SKM-1 (cell line): ENCODE measurements around the gene GP1BB.
"Not testable (repeated sequence)": the region's sequence is repeated elsewhere in the genome, so short reads cannot be mapped to it uniquely, and the experiment has no call there.

Experiments used
- DNase-seq: peaks from one replicate; lab custom pipeline; 2025; ENCODE audit not compliant: unreplicated experiment; lab: John Stamatoyannopoulos, UW

Gene GP1BB

DNA sequence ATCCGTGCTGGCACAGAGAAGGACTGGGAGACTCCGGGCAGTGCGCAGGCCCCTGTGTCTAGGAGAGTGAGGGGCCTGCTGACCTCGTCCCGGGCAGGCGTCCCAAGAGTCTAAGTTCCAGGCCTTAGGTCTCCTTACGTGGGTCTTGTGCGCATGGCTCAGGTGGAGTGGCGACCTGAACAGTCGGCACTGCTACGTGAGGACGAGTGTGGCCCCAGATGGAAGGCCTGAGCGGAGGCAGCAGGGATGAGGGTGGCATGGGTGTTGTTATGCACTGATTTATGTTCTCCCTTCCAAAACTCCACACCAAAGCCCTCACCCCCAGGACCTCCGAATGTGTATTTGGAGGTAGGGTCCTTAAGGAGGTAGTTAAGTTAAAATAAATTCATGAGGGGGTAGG lies 29.8 kb upstream of the GP1BB start:
- DNase-seq: no peak

DNA sequence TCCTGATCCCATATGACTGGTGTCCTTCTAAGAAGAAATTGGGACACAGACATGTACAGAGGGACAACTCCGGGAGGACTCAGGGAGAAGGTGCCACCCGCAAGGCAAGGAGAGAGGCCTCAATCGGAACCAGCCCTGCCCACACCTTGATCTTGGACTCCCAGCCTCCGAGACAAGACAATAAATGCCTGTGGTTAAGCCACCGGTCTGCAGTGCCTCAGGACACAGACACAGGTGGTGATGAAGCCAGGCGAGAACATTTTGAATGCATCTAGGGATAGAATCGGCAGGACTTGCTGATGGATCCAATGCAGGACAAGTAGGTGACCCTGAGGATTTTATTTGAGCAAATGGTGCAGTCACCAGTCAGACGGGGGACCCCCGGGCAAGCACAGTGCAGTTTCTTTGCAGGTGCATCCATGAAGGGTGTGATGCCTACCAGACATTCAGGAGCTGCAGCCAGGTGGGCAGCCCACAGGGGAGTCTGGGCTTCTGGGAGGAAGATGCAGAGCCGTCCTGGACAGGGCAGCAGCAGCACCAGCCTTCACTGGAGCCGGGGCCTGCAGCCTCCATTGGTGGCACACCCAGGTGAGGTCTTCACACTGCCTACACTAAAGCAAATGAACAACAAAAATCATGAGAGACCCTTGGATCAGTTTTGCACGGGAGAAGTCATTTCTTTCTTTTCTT lies 29.2 kb upstream of the GP1BB start:
- DNase-seq: no peak

DNA sequence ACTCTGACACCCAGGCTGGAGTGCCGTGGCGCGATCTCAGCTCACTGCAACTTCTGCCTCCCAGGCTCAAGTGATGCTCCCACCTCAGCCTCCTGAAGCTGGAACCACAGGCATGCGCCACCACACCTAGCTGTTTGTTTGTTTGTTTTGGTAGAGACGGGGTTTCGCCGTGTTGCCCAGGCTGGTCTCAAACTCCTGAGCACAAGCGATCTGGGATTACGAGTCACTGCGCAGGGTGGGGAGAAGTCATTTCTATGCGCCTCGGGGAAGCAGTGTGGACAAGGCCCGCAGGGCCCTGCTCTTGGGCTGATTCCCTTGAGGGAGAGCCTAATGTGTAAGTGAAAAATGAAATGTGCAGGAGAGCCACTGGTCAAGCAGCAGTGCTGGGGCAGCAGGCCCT lies 28.6 kb upstream of the GP1BB start:
- no peak for DNase-seq

DNA sequence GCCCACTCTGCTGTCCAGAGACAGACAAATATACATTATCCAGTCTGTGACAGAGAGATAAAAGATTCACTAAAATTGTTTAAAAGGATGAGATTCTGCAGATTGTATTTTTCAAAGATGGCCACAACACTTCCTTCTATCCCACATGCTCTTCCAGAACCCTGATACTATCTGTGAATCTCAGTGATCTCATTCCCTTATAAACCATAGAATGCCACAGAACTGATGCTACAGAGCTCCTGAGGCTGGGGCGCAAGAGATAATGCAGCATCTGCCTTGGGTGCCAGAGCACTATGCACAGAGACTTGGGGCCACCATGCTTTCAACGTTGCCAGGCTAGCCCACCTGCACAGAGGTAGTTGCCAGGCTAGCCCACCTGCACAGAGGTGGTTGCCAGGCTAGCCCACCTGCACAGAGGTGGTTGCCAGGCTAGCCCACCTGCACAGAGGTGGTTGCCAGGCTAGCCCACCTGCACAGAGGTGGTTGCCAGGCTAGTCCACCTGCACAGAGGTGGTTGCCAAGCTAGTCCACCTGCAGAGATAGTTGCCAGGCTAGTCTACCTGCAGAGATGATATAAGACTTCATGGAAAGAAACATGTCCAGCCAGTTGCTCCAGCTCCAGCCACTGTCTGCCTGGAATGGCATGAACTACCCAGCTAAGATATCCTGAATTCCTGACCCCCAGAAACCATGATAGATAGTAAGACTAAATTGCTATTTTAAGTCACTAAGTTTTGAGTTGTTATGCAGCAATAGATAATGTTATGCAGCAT lies 26.6 kb upstream of the GP1BB start:
- DNase-seq: no peak

DNA sequence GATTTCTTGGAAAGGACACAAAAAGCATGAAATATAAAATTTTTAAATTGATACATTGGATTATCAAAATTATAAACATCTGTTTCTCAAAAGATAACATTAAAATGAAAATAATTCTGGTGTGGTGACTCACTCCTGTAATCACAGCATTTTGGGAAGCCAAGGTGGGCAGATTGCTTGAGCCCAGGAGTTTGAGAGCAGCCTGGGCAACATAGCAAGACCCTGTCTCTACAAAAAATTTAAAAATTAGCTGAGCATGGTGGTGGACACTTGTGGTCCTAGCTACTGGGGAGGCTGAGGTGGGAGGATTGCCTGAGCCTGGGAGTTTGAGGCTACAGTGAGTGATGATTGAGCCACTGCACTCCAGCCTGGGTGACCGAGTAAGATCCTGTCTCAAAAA lies 25.5 kb upstream of the GP1BB start:
- not testable (repeated sequence) for DNase-seq

GRCh38 chr22:19700790-19701419 lies 22.4 kb upstream of the GP1BB start:
- no peak for DNase-seq

GRCh38 chr22:19701420-19702145 lies 21.8 kb upstream of the GP1BB start:
- DNase-seq: no peak

GRCh38 chr22:19703869-19704268 lies 19.5 kb upstream of the GP1BB start:
- DNase-seq: no peak

- no peak for DNase-seq
Observed at GRCh38 chr22:19704355-19705015, 18.9 kb upstream of the GP1BB start.

DNA sequence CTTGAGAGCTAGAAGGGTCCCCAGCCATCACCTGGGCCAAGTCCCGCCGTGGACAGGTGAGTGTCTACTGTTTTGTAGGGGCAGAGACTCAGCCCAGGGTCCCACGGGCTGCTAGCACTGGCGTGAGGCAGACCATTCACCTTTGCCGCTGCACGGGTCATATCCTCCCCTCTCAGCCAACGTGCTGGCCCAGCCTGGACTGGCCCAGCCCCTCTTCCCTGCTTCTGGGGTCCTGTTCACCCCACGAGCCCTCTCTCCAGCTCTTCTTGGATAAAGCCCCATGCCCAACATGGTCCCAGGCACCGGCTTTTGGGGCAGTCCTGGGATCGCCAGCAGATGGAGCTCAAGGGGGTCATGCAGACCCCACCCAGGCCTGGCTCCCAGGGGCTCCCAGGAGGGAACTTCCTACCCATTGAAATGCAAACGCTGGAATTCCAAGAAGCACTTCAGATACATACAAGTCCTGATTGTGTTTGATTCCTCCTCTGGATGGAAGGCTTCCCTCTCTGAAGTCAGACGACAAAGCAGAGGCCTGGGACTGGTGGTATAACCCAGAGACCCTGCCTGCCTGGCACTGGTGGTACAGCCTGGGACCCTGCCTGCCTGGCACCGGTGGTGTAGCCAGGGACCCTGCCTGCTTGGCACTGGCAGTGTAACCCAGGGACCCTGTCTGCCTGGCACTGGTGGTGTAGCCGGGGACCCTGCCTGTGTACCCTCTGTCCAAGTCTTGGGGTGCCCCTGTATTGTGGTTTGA lies 18.0 kb upstream of the GP1BB start:
- no peak for DNase-seq

GRCh38 chr22:19706661-19707151 lies 16.6 kb upstream of the GP1BB start:
- DNase-seq: no peak

GRCh38 chr22:19707347-19708290 lies 15.7 kb upstream of the GP1BB start:
- DNase-seq: no peak

DNA sequence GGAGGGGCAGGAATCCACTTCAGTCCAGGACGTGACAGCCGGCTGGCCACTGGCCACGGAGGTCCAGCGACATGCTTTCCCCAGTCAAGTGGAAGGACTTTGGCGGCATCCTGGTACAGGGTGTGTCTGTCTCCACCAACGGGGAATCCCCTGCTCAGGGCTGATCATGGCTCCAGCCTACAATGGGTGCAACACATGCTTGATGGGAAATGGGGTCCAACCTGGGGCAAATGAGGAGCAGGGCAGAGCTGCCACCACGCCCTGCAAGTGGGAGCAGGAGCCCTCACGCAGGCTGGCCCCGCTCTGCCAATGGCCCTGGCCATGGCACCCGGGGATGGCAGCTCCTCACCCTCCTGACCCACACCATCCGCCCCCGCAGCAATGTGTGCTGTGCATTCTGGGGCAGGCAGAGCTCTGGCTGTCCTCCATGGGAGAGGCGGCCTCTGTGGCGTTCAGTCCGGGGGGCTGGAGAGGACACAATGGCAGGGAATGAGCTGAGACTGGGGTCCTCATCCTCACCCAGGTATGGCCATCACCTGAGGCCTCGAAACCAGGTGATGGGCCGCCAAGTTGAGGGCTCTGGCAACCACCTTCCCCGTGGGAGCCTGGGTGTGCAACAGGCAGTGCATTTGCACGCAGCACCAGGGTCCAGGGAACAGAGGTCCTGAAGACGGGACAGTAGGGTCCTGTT lies 14.9 kb upstream of the GP1BB start:
- no peak for DNase-seq

DNA sequence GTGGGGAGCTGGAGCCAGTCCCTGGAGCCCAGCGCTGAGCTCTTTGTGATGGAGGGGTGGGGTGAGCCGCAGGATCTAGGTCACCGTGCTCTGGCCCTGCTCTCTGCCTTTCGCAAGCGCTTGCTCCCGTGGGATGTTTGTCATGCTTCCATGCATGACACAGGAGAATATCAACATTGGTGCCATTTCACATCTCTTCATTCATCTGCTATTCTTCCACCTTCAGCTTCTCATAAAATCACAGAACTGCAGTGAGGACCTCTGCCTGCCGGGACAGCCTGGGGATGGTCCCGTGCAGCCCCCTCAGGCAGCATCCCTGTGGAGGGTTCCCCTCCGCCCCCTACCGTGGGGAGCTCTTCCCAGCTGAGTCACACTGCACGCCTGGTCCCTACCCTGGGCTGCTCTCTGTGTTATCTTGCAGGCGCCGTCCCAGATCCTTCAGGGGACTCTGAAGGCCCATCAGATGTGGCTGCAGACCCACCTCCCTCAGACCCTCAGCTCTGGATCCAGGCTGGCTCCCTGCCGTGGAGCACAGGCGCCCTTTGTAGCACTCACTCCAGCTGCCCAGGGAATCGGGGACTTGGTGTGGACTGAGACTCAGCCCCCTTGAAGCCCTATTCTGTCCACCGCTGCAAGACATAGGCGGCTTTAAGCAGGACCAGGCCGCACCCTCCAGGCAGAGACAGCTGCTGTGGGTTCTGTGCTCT lies 14.1 kb upstream of the GP1BB start:
- no peak for DNase-seq

DNA sequence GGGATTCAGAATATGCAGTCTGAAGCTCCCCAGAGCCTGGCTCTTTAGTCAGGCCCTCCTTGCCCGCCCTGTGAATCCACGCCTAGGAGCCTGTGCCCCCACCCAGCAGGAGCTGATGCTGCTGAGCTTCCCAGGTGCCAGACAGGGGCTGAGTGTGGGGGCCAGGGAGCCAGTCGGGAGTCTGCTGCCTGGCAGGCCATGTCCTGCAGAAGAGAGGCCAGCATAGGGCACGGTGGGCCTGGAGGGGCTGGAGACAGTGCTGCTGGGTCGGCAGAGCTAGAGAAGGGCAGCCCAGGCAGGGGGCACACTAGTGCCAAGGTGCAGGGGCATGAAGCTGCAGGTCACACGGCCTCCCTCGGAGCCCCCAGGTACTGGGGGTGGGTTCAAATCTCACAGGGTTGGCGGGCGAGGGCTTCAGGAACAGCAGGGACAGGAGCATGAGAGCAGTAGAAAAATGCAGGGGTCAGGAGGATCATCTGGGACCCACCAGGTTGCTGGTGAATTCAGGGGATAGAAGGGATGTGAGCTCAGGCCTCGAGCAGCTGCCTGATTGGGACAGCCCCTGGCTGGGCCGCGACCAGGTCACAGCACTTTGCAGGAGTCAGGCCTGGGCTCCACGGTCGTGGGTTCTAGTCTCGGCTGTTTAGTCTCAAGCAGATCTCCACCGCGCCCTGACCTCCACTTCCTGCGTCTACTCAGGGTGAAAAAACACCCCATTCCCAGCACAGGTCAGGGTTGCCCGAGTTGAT lies 13.1 kb upstream of the GP1BB start:
- DNase-seq: no peak

DNA sequence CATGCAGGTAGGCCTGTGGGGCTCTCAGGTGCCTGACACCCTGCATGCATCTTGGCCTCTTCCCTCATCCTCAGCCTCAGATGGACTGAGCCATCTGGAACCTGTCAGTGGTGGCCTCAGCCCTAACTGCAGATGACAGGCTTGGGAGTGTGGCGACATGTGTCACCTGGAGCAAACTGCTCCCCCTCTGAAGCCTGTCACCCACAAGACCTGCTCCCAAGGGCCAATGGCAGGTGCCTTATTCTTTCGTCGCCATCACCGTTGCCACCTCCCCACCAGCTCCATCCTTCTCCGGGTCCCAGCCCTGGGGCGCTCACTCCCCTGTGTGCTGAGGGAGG lies 12.6 kb upstream of the GP1BB start:
- no peak for DNase-seq

GRCh38 chr22:19713245-19713644 lies 10.1 kb upstream of the GP1BB start:
- no peak for DNase-seq
